Measurements from ENCODE around the gene TBCD. TPM values are rescaled to one million over a fixed set of nuclear protein-coding genes. Genes with fewer than 3 reads are reported as not detected.
A peak's percentile ranks its signal among the peaks of the same experiment; 100 is the strongest.

The TBCD gene
- total and polyA plus RNA-seq, 9 of the 15 experiments (the other 6 are each of a cell fraction or from before 2014, with no cell fraction given): 8.9 to 98.5 (median 28.0) TPM

GRCh38 chr17:82865274-82865673 lies 113.4 kb downstream of the TBCD start:
- Histone ChIP-seq H3K27ac (ENCODE audit: extremely low read depth, low read depth, low read length) (no peak overlapping the region), H4K20me1 (replicated peaks; ENCODE audit: control insufficient read depth, insufficient read depth, low read length) (no peaks in the 10 kb centered on the region)
- no peak for TF ChIP-seq C11orf30 (IDR thresholded peaks at IDR 0.05; ENCODE audit: low read depth)

DNA sequence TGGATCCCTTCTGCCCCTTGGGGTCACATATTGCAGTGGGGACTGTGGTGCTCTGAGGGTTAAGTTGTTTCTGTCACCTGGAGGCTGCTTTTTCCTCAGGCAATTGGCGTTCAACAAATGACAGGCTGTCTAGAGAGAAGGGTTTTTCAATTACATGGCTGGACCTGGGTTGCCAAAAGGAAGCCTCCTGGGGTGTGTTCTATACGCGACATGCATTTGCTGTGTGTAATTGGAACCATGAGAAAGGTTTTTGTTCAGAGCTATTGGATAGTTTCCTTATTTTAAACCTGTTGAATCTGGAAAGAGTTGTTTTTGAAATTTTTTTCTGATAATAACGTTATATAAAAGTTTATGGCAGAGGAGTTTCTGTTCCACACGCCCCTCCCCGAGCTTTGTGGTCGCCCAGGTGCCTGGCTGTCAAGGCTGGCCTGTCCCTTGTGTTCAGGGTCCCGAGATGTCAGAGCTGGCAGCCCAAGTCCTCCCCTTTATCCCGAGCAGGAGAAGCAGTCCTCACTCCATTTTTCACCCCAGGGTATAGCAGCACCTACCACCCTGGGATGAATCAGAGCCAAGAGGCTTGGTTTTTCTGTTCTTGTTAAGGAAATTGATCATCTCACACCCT lies 114.0 kb downstream of the TBCD start:
- Histone ChIP-seq H4K20me1 (replicated peaks; ENCODE audit: control insufficient read depth, insufficient read depth, low read length) (no peaks in the 10 kb centered on the region), H3K9ac (ENCODE audit: insufficient read depth in 1 of 2, low read depth in 2 of 2, low read length in 2 of 2) (peak overlapping the region in 1 of 2 experiments; percentile 78; a peak in 2 of 4 replicates), H3K4me3 (no peak overlapping the region), H3K79me2 (ENCODE audit: control insufficient read depth, insufficient read depth, low read length) (peaks cover 42% of the 10 kb centered on the region), H2AFZ (ENCODE audit: low read depth, low read length) (no peak overlapping the region), H3K4me2 (ENCODE audit: insufficient read depth, low read length) (no peak overlapping the region), H3K4me1 (replicated peaks in 1 of 2; ENCODE audit: control insufficient read depth in 2 of 2, insufficient read depth in 2 of 2, low read length in 2 of 2) (peaks cover 43 to 85% of the 10 kb centered on the region in 2 experiments), H3K9me3 (replicated peaks; ENCODE audit: control insufficient read depth, insufficient read depth, low read depth, low read length) (no peaks in the 10 kb centered on the region), H3K27ac (ENCODE audit: extremely low read depth, low read depth, low read length) (no peak overlapping the region), H3K9me1 (ENCODE audit: control insufficient read depth, insufficient read depth, low read length) (peaks cover 5% of the 10 kb centered on the region), H3K36me3 (ENCODE audit: control insufficient read depth, insufficient read depth, low read length) (peaks cover 14% of the 10 kb centered on the region; the same call in 2 of the 3 replicates), H3K27me3 (ENCODE audit: control insufficient read depth in 2 of 2, insufficient read depth in 2 of 2, low read length in 2 of 2) (no peaks in the 10 kb centered on the region)
- in situ Hi-C loops (cut with MboI): no loop called here
- TF ChIP-seq PPARD (CRISPR knock-in tag; IDR thresholded peaks at IDR 0.05): no peak
- no peak for TF ChIP-seq ZNF76 (CRISPR knock-in tag; IDR thresholded peaks at IDR 0.05; ENCODE audit: borderline replicate concordance)
- no peak for TF ChIP-seq KAT8 (IDR thresholded peaks at IDR 0.05; ENCODE audit: low read depth)
- no peak for TF ChIP-seq NR1H2 (CRISPR knock-in tag; IDR thresholded peaks at IDR 0.05)
- ChIA-PET POLR2A (interaction anchor here (1.0 to 1.4 kb wide), 2 partner anchors 9 to 15 kb away, joined by 3 read pairs; no protein-coding TSS in a partner anchor), CTCF (ENCODE audit: low intra/inter-chr PET ratio) (no interaction called here)
- DNase-seq (ENCODE audit: extremely low read depth in 1 of 4, low spot score in 3 of 4): no peak
- FAIRE-seq: peak; percentile 32
- WGBS (ENCODE audit: insufficient coverage, low coverage, missing lambda C conversion rate): 80% methylated on average over 9 of the region's 9 CpGs
- intact Hi-C loops (cut with micrococcal nuclease): no loop called here
- ATAC-seq: no peak
- BruUV-seq (replicated peaks): no TSS peak

More at GRCh38 chr17:82865274-82865673, 113.4 kb downstream of the TBCD start:
- WGBS (ENCODE audit: insufficient coverage, low coverage, missing lambda C conversion rate): 81% methylated on average over 23 of the region's 23 CpGs
- Histone ChIP-seq H3K27me3 (ENCODE audit: control insufficient read depth in 2 of 2, insufficient read depth in 2 of 2, low read length in 2 of 2) (no peaks in the 10 kb centered on the region), H3K36me3 (ENCODE audit: control insufficient read depth, insufficient read depth, low read length) (peaks cover 8% of the 10 kb centered on the region; the same call in 2 of the 3 replicates), H3K9ac (ENCODE audit: insufficient read depth in 1 of 2, low read depth in 2 of 2, low read length in 2 of 2) (0 out of 4 replicates have a peak overlapping the region, but pooled peaks of 1 of the 2 experiments have one; percentile 4), H3K9me3 (replicated peaks; ENCODE audit: control insufficient read depth, insufficient read depth, low read depth, low read length) (no peaks in the 10 kb centered on the region), H3K9me1 (ENCODE audit: control insufficient read depth, insufficient read depth, low read length) (peaks cover 5% of the 10 kb centered on the region), H3K4me1 (replicated peaks in 1 of 2; ENCODE audit: control insufficient read depth in 2 of 2, insufficient read depth in 2 of 2, low read length in 2 of 2) (peaks cover 47 to 87% of the 10 kb centered on the region in 2 experiments), H3K4me3 (no peak overlapping the region), H2AFZ (ENCODE audit: low read depth, low read length) (no peak overlapping the region), H3K79me2 (ENCODE audit: control insufficient read depth, insufficient read depth, low read length) (peaks cover 48% of the 10 kb centered on the region), H3K4me2 (ENCODE audit: insufficient read depth, low read length) (no peak overlapping the region)
- ATAC-seq: no peak
- CTCF ChIA-PET (ENCODE audit: low intra/inter-chr PET ratio): no interaction called here
- no peak for FAIRE-seq
- no peak for DNase-seq (ENCODE audit: extremely low read depth in 1 of 4, low spot score in 3 of 4)
- in situ Hi-C loops (cut with MboI): no loop called here
- intact Hi-C loops (cut with micrococcal nuclease): no loop called here
- POLR2A ChIA-PET: interaction anchor here (1.0 to 1.4 kb wide), 3 partner anchors 10 to 15 kb away, joined by 3 read pairs; no protein-coding TSS in a partner anchor
- no TSS peak for BruUV-seq (replicated peaks)
